ENCODE data around the gene ABI2.
"Not testable (repeated sequence)": the region's sequence is repeated elsewhere in the genome, so short reads cannot be mapped to it uniquely, and the experiment has no call there.

Gene ABI2

GRCh38 chr2:203327901-203328759, at the start of gene ABI2:
TSS of gene ABI2 (plus strand) at chr2:203328394. CDS start at chr2:203328515, 121 bp downstream.
- DNase-seq, result peak; percentile 47 to 55

GRCh38 chr2:203279288-203279687, 48.9 kb upstream of the ABI2 start:
- DNase-seq, result no peak

GRCh38 chr2:203280428-203281064, 47.6 kb upstream of the ABI2 start:
- no peak for DNase-seq

- no peak for DNase-seq
Observed at GRCh38 chr2:203282101-203282500, 46.1 kb upstream of the ABI2 start.

GRCh38 chr2:203286532-203286931, 41.7 kb upstream of the ABI2 start:
- no peak for DNase-seq

GRCh38 chr2:203301667-203302066, 26.5 kb upstream of the ABI2 start:
- DNase-seq, result no peak

GRCh38 chr2:203302586-203302985, 25.6 kb upstream of the ABI2 start:
- not testable (repeated sequence) for DNase-seq

GRCh38 chr2:203310688-203311436, 17.3 kb upstream of the ABI2 start:
- no peak for DNase-seq

- DNase-seq, result no peak
Observed at GRCh38 chr2:203326356-203326755, 1.8 kb upstream of the ABI2 start.

- no peak for DNase-seq
Observed at GRCh38 chr2:203327582-203327900, 653 bp upstream of the ABI2 start.

- peak in 1 of 2 donors; percentile 51 for DNase-seq
Observed at GRCh38 chr2:203328760-203329540, 756 bp downstream of the ABI2 start.

- peak in 1 of 2 donors; percentile 12 for DNase-seq
Observed at GRCh38 chr2:203330434-203330833, 2.2 kb downstream of the ABI2 start.

- no peak for DNase-seq
Observed at GRCh38 chr2:203338322-203338721, 10.1 kb downstream of the ABI2 start.

- no peak for DNase-seq
Observed at GRCh38 chr2:203340791-203341487, 12.7 kb downstream of the ABI2 start.

- no peak for DNase-seq
Observed at GRCh38 chr2:203341741-203342310, 13.6 kb downstream of the ABI2 start.

- not testable (repeated sequence) for DNase-seq
Observed at GRCh38 chr2:203342374-203342773, 14.2 kb downstream of the ABI2 start.

- no peak for DNase-seq
Observed at GRCh38 chr2:203344667-203345066, 16.5 kb downstream of the ABI2 start.

GRCh38 chr2:203346612-203347011, 18.4 kb downstream of the ABI2 start:
- no peak for DNase-seq

GRCh38 chr2:203347375-203347774, 19.2 kb downstream of the ABI2 start:
- no peak for DNase-seq

- DNase-seq, result no peak
Observed at GRCh38 chr2:203352604-203353255, 24.5 kb downstream of the ABI2 start.

GRCh38 chr2:203354966-203355365, 26.8 kb downstream of the ABI2 start:
- DNase-seq, result no peak
